Measurements from ENCODE around the gene ATP7B. TPM values are rescaled to one million over a fixed set of nuclear protein-coding genes. Genes with fewer than 3 reads are reported as not detected.

ATP7B gene
- total RNA-seq, 6 experiments from 2014 or later: 0.81 to 4.8 (median 1.1) TPM

DNA sequence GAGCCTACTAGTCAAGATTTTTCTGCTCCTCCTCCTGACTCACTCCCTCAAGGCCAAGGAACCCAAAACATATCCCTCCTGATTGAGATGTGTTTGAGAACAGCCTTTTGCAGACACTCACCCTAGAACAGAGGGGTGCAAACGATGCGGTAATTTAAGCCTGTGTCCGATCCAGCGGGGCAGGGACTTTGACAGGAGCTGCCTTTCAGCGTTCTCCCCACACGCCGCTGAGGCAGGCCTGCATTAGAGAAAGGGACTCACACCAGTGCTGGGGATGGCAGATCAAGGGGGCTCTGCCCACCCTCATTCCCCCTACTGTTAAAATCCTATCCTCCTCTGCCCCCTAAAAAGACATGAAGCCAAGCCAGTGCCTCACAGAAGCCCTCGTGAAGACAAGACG, 79.0 kb downstream of the ATP7B start:
- no peaks in the 10 kb centered on the region for H3K4me1 Mint-ChIP-seq (ENCODE audit: low read depth)

DNA sequence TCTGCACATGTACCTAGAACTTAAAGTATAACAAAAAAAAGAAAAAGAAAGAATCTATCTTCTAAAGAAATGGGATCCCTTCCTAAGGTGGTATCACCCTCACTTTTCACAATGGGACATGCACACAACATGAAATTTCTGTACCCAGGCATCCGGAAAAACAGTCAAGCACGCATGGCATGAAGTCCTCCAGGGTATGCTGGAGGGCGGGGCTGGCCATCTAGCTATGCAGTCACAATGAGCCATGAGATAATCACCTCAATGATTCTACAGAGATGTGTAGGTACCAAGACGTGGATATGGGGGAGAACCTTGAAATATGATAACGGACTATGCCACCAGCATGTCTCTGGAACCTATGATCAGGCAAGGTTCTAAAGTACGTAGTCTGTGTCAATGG, 79.6 kb downstream of the ATP7B start:
- DNase-seq: no peak
- TF ChIP-seq, protein P1, sequence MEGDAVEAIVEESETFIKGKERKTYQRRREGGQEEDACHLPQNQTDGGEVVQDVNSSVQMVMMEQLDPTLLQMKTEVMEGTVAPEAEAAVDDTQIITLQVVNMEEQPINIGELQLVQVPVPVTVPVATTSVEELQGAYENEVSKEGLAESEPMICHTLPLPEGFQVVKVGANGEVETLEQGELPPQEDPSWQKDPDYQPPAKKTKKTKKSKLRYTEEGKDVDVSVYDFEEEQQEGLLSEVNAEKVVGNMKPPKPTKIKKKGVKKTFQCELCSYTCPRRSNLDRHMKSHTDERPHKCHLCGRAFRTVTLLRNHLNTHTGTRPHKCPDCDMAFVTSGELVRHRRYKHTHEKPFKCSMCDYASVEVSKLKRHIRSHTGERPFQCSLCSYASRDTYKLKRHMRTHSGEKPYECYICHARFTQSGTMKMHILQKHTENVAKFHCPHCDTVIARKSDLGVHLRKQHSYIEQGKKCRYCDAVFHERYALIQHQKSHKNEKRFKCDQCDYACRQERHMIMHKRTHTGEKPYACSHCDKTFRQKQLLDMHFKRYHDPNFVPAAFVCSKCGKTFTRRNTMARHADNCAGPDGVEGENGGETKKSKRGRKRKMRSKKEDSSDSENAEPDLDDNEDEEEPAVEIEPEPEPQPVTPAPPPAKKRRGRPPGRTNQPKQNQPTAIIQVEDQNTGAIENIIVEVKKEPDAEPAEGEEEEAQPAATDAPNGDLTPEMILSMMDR (IDR thresholded peaks at IDR 0.05): no peak
- Mint-ChIP-seq H3K4me3 (no peak overlapping the region), H3K4me1 (ENCODE audit: low read depth) (no peaks in the 10 kb centered on the region), H3K27ac (no peak overlapping the region), H3K9me3 (no peaks in the 10 kb centered on the region), H3K36me3 (ENCODE audit: low read depth) (no peaks in the 10 kb centered on the region), H3K27me3 (ENCODE audit: insufficient read depth) (peaks cover 19% of the 10 kb centered on the region)

More for the DNA sequence above, 79.0 kb downstream of the ATP7B start:
- H3K36me3 Mint-ChIP-seq (ENCODE audit: low read depth): no peaks in the 10 kb centered on the region
- H3K27me3 Mint-ChIP-seq (ENCODE audit: insufficient read depth): peaks cover 17% of the 10 kb centered on the region
- H3K4me3 Mint-ChIP-seq: no peak overlapping the region
- DNase-seq: no peak
- no peaks in the 10 kb centered on the region for H3K9me3 Mint-ChIP-seq
- H3K27ac Mint-ChIP-seq: no peak overlapping the region
- TF ChIP-seq, protein P1 (IDR thresholded peaks at IDR 0.05): no peak

DNA sequence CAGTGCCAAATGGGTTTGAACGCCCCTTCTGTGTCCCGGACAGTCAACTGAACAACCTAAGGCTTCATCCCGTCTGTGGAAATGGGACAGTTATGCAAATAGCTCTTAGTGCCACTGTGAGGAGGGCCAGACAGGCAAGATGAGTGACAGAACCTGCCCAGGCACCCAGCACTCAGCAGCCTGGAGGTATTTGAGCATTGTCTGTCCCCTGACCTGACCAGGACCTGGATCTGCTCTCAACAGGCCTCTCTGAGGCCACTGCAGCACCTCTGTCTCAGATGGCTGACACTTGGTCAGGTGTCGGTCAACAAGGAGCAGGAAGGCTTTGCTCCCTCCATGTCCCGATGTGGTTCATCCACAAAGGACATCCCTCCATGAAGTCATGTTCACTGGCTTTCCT, 81.6 kb downstream of the ATP7B start:
- Mint-ChIP-seq H3K27me3 (ENCODE audit: insufficient read depth) (peaks cover 28% of the 10 kb centered on the region), H3K36me3 (ENCODE audit: low read depth) (no peaks in the 10 kb centered on the region), H3K4me3 (no peak overlapping the region), H3K9me3 (no peaks in the 10 kb centered on the region), H3K27ac (no peak overlapping the region), H3K4me1 (ENCODE audit: low read depth) (no peaks in the 10 kb centered on the region)
- TF ChIP-seq, protein P1 (IDR thresholded peaks at IDR 0.05): no peak
- DNase-seq: no peak

DNA sequence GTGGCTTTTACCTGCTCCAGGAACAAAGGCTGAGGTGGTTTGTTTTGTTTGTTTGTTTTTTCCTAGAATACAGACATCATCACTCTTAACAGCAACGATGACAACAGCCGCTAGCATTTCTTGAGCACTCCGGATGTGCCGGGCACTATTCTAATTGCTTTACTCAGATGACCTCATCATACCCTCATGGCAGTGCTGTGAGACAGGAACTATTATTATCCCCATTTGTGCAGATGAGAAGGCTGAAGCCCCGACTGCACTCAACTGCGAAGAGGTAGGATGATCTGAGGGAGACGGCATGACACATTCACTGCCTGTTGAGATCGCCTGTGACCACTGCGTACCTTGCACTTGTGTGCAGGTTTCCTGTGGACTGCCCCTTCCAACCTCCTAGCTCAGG, 83.0 kb downstream of the ATP7B start:
- no peak overlapping the region for H3K4me3 Mint-ChIP-seq

DNA sequence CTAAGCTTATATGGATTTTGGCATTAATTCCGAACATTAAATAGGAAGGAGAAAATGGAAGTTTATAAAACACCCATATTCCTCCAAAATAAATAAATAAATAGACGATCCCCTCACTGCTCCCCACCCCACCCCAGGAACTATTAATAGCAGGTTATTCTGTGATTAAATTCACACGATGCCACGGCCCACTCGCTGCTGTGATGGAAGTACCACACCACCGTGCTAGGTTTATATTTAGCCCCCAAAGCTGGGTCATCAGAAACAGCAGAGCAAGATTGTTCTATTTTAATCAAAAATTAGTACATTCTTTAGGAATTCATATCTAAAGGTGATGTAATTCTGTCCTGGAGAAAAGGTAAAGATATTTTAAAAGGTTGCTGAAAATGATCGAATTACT, 84.1 kb downstream of the ATP7B start:
- Mint-ChIP-seq H3K27ac (no peak overlapping the region), H3K9me3 (no peaks in the 10 kb centered on the region), H3K4me3 (no peak overlapping the region), H3K36me3 (ENCODE audit: low read depth) (no peaks in the 10 kb centered on the region), H3K27me3 (ENCODE audit: insufficient read depth) (peaks cover 30% of the 10 kb centered on the region), H3K4me1 (ENCODE audit: low read depth) (no peaks in the 10 kb centered on the region)
- TF ChIP-seq, protein P1 (IDR thresholded peaks at IDR 0.05): no peak
- no peak for DNase-seq

More for the DNA sequence above, 83.0 kb downstream of the ATP7B start:
- DNase-seq: no peak
- H3K4me1 Mint-ChIP-seq (ENCODE audit: low read depth): no peaks in the 10 kb centered on the region
- H3K27ac Mint-ChIP-seq: no peak overlapping the region
- no peaks in the 10 kb centered on the region for H3K9me3 Mint-ChIP-seq
- H3K27me3 Mint-ChIP-seq (ENCODE audit: insufficient read depth): peaks cover 30% of the 10 kb centered on the region
- TF ChIP-seq, protein P1 (IDR thresholded peaks at IDR 0.05): no peak
- H3K36me3 Mint-ChIP-seq (ENCODE audit: low read depth): no peaks in the 10 kb centered on the region

DNA sequence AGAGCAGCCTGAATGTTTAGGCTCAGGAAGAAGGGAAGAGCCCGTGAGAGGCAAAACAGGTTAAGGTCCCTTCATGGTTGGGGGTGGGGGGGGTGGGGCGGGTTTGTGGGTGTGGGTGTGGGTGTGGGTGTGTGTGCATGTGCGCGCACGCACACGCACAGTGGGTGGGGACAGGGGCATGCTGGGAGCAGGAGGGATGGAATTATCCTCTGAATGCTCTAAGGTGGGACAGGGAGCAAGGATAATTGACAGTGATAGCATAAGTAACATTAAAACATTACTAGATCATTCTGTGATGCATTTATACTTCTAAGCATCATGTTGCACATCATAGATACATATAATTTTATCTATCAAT, 84.7 kb downstream of the ATP7B start:
- Mint-ChIP-seq H3K36me3 (ENCODE audit: low read depth) (no peaks in the 10 kb centered on the region), H3K27me3 (ENCODE audit: insufficient read depth) (peaks cover 30% of the 10 kb centered on the region), H3K4me1 (ENCODE audit: low read depth) (no peaks in the 10 kb centered on the region), H3K4me3 (no peak overlapping the region), H3K9me3 (no peaks in the 10 kb centered on the region), H3K27ac (no peak overlapping the region)
- TF ChIP-seq, protein P1 (IDR thresholded peaks at IDR 0.05): no peak
- DNase-seq: no peak

All from HFFc6 (cell line).